Fibroblast of pulmonary artery (primary cell): ENCODE measurements around the gene LRRC8C.

Experiments
- DNase-seq: peaks from one replicate; pipeline ENCODE4 v3.0.0-alpha.2; 2010; ENCODE audit warnings: low read depth
- H3K4me3 ChIP-seq: replicated peaks from 2 replicates; pipeline ENCODE4 v1.5.1; 2011; ENCODE audit warnings: low read depth, mild to moderate bottlenecking, control low read depth, low read length, moderate library complexity
- TF ChIP-seq, protein P1 (sequence below): IDR thresholded peaks from 2 replicates; pipeline ENCODE4 v1.5.1; 2011; ENCODE audit warnings: mild to moderate bottlenecking, control low read depth, low read length, inconsistent platforms; ENCODE audit errors: missing control alignments

Gene LRRC8C

DNA sequence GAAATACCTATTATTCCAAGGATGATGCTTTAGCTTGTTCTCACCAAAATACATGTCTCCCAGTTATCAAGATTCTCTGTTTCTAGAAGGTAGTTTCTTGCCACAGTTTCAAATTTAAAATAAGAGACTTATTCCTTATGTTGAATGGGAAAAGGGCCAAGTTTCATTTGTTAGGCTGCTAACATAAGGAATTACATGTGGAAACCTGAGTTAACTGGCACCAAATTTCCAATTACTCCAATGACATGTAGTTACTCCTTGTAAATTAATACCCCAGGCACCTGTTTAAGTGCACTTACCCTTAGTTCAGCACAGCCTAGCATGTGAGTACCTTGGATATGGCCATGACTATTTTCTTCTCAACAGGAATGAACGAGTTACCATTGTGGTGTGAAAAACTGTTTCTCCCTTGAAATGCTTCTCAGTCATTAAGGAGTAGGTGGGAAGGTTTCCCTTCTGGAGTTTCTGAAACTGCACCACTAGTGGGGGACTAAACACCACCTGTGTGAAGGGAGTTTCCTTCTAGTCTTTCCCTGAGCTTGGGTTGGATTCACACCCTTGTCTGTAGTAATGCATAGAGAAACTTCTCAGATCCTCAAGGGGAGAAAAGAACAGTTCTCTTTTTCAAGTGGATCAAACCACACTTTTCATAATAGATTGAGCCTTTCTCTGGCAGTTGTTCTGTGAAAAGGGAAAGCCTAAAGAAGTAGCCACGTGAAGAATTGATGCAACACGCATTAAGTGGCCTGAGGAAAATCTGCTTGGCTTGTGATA, 32.3 kb upstream of the LRRC8C start:
- no peak overlapping the region for H3K4me3 ChIP-seq
- DNase-seq, result no peak
- TF ChIP-seq, protein P1, sequence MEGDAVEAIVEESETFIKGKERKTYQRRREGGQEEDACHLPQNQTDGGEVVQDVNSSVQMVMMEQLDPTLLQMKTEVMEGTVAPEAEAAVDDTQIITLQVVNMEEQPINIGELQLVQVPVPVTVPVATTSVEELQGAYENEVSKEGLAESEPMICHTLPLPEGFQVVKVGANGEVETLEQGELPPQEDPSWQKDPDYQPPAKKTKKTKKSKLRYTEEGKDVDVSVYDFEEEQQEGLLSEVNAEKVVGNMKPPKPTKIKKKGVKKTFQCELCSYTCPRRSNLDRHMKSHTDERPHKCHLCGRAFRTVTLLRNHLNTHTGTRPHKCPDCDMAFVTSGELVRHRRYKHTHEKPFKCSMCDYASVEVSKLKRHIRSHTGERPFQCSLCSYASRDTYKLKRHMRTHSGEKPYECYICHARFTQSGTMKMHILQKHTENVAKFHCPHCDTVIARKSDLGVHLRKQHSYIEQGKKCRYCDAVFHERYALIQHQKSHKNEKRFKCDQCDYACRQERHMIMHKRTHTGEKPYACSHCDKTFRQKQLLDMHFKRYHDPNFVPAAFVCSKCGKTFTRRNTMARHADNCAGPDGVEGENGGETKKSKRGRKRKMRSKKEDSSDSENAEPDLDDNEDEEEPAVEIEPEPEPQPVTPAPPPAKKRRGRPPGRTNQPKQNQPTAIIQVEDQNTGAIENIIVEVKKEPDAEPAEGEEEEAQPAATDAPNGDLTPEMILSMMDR, result no peak

DNA sequence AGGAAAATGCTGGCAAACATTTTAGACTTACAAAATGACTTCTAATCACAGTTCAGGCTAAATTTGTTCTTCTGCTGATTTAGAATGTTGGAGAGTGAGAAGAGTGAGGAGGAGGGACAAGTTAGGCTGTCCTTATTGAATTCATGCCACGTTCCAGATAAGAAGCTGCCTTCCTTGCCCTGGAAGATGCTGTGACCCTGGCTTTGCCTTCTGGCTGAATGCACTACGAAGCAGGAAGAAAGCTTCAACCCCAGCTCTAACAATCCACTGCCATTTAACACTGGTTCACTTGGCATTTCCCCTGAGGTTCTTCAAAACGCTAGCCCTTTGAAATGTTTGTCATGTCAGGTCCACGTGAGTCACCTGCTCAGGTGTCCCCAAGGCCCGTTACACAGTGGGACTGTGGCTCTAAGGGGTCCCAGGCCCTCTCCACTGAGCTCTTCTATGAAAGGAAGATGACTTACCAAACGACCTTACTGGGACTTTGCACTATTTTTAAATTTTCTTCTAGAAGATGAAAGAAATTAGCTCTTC, 30.0 kb upstream of the LRRC8C start:
- TF ChIP-seq, protein P1, result no peak
- no peak overlapping the region for H3K4me3 ChIP-seq
- no peak for DNase-seq

DNA sequence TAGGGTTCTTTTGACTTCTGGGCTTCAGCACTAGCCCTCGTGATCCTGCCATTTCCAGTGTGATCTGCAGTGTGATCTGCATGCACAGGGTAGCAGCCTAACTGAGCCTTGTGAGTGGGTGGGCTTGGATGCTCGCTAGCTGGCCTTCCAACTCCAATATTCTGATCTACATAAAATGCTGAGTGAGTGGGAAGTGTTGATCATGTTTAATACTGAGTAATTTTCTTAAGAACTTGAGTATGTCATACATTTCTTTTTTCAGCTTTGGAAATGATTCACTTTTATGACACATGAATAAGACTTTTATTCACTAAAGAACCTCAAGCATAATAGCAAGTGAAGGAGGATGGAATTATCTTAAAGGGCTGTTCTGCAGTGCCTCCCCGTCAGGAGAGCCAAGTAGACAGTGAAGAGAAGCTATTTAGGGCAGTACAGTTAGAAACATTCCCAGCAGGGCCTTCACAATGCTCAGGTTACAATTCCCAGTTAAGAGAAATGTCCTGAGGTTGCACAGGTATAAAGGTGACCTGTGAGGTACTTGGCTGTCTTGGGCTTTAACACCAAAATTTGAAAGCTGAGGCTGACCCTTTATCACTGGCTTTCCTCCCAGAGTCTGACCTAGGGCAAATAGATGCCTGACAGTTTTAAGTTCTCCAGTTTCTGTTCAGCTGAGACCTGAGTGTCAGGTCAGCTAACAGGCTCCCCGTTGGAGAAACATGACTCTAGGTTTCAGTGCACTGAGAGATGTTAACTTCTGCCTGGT, 29.1 kb upstream of the LRRC8C start:
- DNase-seq, result peak; percentile 38
- H3K4me3 ChIP-seq, result no peak overlapping the region
- TF ChIP-seq, protein P1, result no peak

DNA sequence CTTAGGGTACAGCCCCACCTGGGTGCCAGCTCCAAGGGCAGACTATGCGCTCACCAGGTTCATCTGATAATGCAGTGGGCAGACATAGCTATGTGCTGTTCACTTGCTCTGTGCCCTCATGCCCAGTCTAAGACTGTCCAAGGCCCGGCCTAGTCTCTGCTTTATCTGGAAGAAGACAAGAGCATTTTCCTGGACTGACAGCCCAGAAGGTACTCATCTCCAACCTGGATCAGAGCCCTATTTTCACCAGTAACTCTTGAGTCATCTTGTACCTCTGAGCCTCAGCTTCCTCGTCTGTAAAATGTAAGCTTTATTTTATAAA, 28.5 kb upstream of the LRRC8C start:
- no peak overlapping the region for H3K4me3 ChIP-seq
- no peak for DNase-seq
- TF ChIP-seq, protein P1, result no peak

DNA sequence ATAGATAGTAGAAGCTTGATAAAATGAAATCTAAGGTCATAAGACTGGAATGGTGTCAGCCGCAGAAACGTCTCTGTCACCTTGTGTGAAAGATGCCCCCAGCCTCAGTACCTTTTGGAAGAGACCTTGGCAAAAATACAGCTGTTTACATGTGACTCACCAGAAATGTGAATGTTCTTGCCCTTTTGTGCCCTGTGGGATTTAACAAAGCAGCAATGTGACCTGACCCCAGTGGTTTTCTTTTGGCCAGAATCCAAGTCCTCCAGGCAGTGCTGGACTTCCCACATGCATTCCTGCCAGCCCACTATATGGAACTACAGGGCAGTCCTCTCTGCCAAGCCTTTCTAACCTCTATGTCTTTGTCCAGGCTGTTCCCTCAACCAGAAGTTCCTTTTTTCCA, 27.2 kb upstream of the LRRC8C start:
- peak; percentile 80 for DNase-seq
- TF ChIP-seq, protein P1, result no peak
- no peak overlapping the region for H3K4me3 ChIP-seq

DNA sequence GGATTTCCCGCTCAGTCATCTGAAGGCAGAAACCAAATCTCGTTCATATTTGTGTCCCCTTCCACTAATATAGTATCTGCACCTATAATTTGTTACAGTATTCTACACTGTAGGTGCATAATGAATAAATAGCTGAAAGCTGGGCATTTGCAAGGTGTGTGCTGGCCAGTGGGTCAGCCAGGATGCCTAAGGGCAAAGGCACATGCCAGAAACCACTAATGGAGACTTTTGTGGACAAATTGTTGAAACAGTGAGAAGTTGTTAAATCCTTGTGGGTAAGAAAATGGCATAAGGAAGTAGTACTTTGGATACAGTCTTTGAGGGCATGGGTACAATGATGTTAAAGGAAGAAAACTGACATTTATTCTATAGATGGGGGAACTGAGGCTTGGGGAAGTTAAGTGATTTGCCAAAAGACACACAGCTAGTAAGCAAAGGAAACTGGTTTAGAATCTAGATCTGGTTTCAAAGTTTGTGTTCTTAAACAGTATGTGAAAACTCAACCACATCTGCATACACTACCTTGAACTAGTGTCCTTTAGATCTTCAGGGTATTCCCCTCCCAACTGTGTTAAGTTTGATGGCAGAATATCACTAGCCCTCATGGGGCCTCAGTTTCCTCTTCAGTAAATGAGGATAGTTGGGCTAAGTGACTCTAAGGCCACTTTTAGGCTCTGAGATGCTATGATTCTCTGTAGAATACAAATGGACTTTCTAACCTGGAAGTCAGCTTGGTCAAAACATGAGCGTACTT, 26.5 kb upstream of the LRRC8C start:
- TF ChIP-seq, protein P1, result no peak
- H3K4me3 ChIP-seq, result no peak overlapping the region
- DNase-seq, result no peak
